ENCODE data around the gene ELOB. TPM values are rescaled to one million over a fixed set of nuclear protein-coding genes. Genes with fewer than 3 reads are reported as not detected.

The ELOB gene
- total RNA-seq, 1 donor from 2014 or later, result 179 TPM

- Histone ChIP-seq H3K9me3 (no peaks in the 10 kb centered on the region), H3K4me1 (no peaks in the 10 kb centered on the region), H3K27me3 (no peaks in the 10 kb centered on the region), H3K27ac (no peak overlapping the region), H3K4me3 (no peak overlapping the region), H3K36me3 (peaks cover 100% of the 10 kb centered on the region)
- no peak for DNase-seq
- TF ChIP-seq CTCF (IDR thresholded peaks at IDR 0.05), result no peak
- intact Hi-C loops (cut with DNase I), result no loop called here
- ATAC-seq, result no peak
Measured at GRCh38 chr16:2767140-2767731, 9.8 kb downstream of the ELOB start.

DNA sequence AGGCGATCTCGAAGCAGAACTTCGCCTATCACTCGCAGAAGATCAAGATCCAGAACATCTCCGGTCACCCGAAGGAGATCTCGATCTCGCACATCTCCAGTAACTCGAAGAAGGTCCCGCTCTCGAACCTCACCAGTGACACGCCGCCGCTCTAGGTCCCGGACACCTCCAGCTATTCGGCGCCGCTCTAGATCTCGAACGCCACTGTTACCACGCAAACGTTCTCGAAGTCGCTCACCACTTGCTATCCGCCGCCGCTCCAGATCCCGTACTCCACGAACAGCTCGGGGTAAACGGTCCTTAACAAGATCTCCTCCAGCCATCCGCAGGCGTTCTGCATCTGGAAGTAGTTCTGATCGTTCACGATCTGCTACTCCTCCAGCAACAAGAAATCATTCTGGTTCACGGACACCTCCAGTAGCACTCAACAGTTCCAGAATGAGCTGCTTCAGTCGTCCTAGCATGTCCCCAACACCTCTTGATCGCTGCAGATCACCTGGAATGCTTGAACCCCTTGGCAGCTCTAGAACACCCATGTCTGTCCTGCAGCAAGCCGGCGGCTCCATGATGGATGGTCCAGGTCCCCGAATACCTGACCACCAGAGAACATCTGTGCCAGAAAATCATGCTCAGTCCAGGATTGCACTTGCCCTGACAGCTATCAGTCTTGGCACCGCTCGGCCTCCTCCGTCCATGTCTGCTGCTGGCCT lies 10.5 kb downstream of the ELOB start:
- H3K4me3 ChIP-seq, result no peak overlapping the region
- intact Hi-C loops (cut with DNase I), result no loop called here
- no peak for DNase-seq
- no peak for ATAC-seq
- TF ChIP-seq CTCF (IDR thresholded peaks at IDR 0.05), result no peak
- H3K4me1 ChIP-seq, result no peaks in the 10 kb centered on the region
- H3K27me3 ChIP-seq, result no peaks in the 10 kb centered on the region
- peaks cover 100% of the 10 kb centered on the region for H3K36me3 ChIP-seq
- H3K9me3 ChIP-seq, result no peaks in the 10 kb centered on the region
- no peak overlapping the region for H3K27ac ChIP-seq

DNA sequence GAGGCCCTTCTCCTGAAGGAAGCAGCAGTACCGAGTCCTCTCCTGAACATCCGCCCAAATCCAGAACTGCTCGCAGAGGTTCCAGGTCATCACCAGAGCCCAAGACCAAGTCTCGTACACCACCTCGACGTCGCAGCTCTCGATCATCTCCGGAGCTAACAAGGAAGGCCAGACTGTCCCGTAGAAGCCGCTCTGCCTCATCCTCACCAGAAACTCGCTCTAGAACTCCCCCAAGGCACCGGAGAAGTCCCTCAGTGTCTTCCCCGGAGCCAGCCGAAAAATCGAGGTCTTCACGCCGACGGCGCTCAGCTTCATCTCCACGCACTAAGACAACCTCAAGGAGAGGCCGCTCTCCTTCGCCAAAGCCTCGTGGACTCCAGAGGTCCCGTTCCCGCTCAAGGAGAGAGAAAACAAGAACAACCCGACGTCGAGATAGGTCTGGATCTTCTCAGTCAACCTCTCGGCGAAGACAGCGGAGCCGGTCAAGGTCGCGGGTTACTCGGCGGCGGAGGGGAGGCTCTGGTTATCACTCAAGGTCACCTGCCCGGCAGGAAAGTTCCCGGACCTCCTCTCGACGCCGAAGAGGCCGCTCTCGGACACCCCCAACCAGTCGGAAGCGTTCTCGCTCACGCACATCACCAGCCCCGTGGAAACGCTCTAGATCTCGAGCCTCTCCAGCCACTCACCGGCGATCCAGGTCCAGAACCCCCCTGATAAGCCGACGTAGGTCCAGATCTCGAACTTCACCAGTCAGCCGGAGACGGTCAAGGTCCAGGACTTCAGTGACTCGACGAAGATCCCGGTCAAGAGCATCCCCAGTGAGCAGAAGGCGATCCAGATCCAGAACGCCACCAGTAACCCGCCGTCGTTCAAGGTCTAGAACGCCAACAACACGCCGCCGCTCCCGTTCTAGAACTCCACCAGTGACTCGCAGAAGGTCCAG lies 11.3 kb downstream of the ELOB start:
- intact Hi-C loops (cut with DNase I), result no loop called here
- Histone ChIP-seq H3K9me3 (no peaks in the 10 kb centered on the region), H3K4me3 (no peak overlapping the region), H3K27me3 (no peaks in the 10 kb centered on the region), H3K36me3 (peaks cover 100% of the 10 kb centered on the region), H3K27ac (no peak overlapping the region), H3K4me1 (no peaks in the 10 kb centered on the region)
- peak; percentile 62 for DNase-seq
- no peak for ATAC-seq
- TF ChIP-seq CTCF (IDR thresholded peaks at IDR 0.05), result no peak

- no peak overlapping the region for H3K4me3 ChIP-seq
- intact Hi-C loops (cut with DNase I), result no loop called here
- peaks cover 100% of the 10 kb centered on the region for H3K36me3 ChIP-seq
- TF ChIP-seq CTCF (IDR thresholded peaks at IDR 0.05), result no peak
- no peaks in the 10 kb centered on the region for H3K9me3 ChIP-seq
- DNase-seq (no peak), ATAC-seq (no peak)
- no peaks in the 10 kb centered on the region for H3K4me1 ChIP-seq
- H3K27ac ChIP-seq, result no peak overlapping the region
- no peaks in the 10 kb centered on the region for H3K27me3 ChIP-seq
Measured at GRCh38 chr16:2764718-2765117, 12.4 kb downstream of the ELOB start.

DNA sequence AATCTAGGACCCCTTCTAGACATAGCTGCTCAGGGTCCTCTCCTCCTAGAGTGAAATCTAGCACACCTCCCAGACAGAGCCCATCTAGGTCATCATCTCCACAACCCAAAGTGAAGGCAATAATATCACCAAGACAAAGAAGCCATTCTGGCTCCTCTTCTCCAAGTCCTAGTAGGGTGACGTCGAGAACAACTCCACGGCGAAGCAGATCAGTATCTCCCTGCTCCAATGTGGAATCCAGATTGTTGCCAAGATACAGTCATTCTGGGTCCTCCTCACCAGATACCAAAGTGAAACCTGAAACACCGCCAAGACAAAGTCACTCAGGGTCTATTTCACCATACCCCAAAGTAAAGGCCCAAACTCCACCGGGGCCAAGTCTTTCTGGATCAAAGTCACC lies 13.9 kb downstream of the ELOB start:
- Histone ChIP-seq H3K9me3 (no peaks in the 10 kb centered on the region), H3K4me3 (no peak overlapping the region), H3K36me3 (peaks cover 100% of the 10 kb centered on the region), H3K4me1 (no peaks in the 10 kb centered on the region), H3K27me3 (no peaks in the 10 kb centered on the region), H3K27ac (no peak overlapping the region)
- DNase-seq (no peak), ATAC-seq (no peak)
- intact Hi-C loops (cut with DNase I), result no loop called here
- no peak for TF ChIP-seq CTCF (IDR thresholded peaks at IDR 0.05)
